WTC11 (cell line): Measurements from ENCODE around the gene AQP2. TPM values are rescaled to one million over a fixed set of nuclear protein-coding genes. Genes with fewer than 3 reads are reported as not detected.
A peak's percentile ranks its signal among the peaks of the same experiment; 100 is the strongest.

ENCODE experiments used
- ATAC-seq: fragments of 200-7000 bp; cut with Tn5 transposase; 2 replicates; pipeline ENCODE4 v1.10.0; 2021; ENCODE audit warnings: mild to moderate bottlenecking, moderate library complexity
- CTCF ChIA-PET: fragments of 300-600 bp; sonication (Branson Sonifier 250); formaldehyde crosslinking; loops from one replicate; lab custom pipeline; 2021; ENCODE audit warnings: antibody characterized with exemption; lab: Charles Lee
- POLR2A ChIA-PET: fragments of 350-600 bp; sonication (Branson Sonifier 250); formaldehyde crosslinking; loops from one replicate; lab custom pipeline; 2021; ENCODE audit warnings: antibody characterized with exemption; lab: Charles Lee
- DNase-seq: peaks from one replicate; pipeline ENCODE4 v3.0.0; 2021; ENCODE audit warnings: low spot score
- H3K27ac Mint-ChIP-seq: 2 replicates; pipeline ENCODE4 v1.8.0; 2021; ENCODE audit warnings: mixed read lengths
- H3K27me3 Mint-ChIP-seq: 2 replicates; pipeline ENCODE4 v1.8.0; 2021; ENCODE audit warnings: low read depth, mild to moderate bottlenecking, moderate library complexity, mixed read lengths
- H3K36me3 Mint-ChIP-seq: 2 replicates; pipeline ENCODE4 v1.8.0; 2021; ENCODE audit warnings: mixed read lengths
- H3K4me1 Mint-ChIP-seq: 2 replicates; pipeline ENCODE4 v1.8.0; 2022; ENCODE audit warnings: mixed read lengths
- H3K4me3 Mint-ChIP-seq: 2 replicates; pipeline ENCODE4 v1.8.0; 2021; ENCODE audit warnings: mild to moderate bottlenecking, moderate library complexity, mixed read lengths
- H3K9me3 Mint-ChIP-seq: 2 replicates; pipeline ENCODE4 v1.8.0; 2021; ENCODE audit warnings: mixed read lengths
- ARID4B ChIP-seq: sonication (generic); formaldehyde crosslinking; IDR thresholded peaks from 2 replicates; pipeline ENCODE4 v1.8.0; 2023; ENCODE audit warnings: missing genetic modification reagents, mild to moderate bottlenecking, borderline replicate concordance
- ATF1 ChIP-seq: sonication (generic); formaldehyde crosslinking; IDR thresholded peaks from 2 replicates; pipeline ENCODE4 v1.8.1; 2023; ENCODE audit warnings: mild to moderate bottlenecking, moderate library complexity, missing genetic modification reagents
- ATF6 ChIP-seq: sonication (generic); formaldehyde crosslinking; IDR thresholded peaks from 2 replicates; pipeline ENCODE4 v1.8.1; 2023; ENCODE audit warnings: mild to moderate bottlenecking, missing genetic modification reagents
- CREB1 ChIP-seq: sonication (generic); formaldehyde crosslinking; IDR thresholded peaks from 2 replicates; pipeline ENCODE4 v1.8.0; 2023; ENCODE audit warnings: mild to moderate bottlenecking, missing genetic modification reagents
- NR1H2 ChIP-seq: sonication (generic); formaldehyde crosslinking; IDR thresholded peaks from 2 replicates; pipeline ENCODE4 v1.9.0; 2021; ENCODE audit warnings: mild to moderate bottlenecking, moderate library complexity, missing genetic modification reagents
- PRRX2 ChIP-seq: fragments of 250-450 bp; sonication (Bioruptor Pico); IDR thresholded peaks from 2 replicates; pipeline ENCODE4 v1.8.0; 2021; ENCODE audit warnings: mild to moderate bottlenecking
- STAT6 ChIP-seq: sonication (generic); formaldehyde crosslinking; conservative IDR thresholded peaks from 2 replicates; pipeline ENCODE4 v1.8.1; 2023; ENCODE audit warnings: mild to moderate bottlenecking, low read depth, missing genetic modification reagents, moderate library complexity
- TCF7 ChIP-seq: sonication (generic); formaldehyde crosslinking; IDR thresholded peaks from 2 replicates; pipeline ENCODE4 v1.8.0; 2022; ENCODE audit warnings: mild to moderate bottlenecking, low read depth, missing genetic modification reagents, moderate library complexity
- TEAD4 ChIP-seq: sonication (generic); formaldehyde crosslinking; IDR thresholded peaks from 2 replicates; pipeline ENCODE4 v1.8.0; 2022; ENCODE audit warnings: mild to moderate bottlenecking, missing genetic modification reagents
- ZMAT4 ChIP-seq: fragments of 250-450 bp; sonication (Bioruptor Pico); IDR thresholded peaks from 2 replicates; pipeline ENCODE4 v1.9.0; 2021; ENCODE audit warnings: mild to moderate bottlenecking
- ZNF121 ChIP-seq: sonication (generic); formaldehyde crosslinking; IDR thresholded peaks from 2 replicates; pipeline ENCODE4 v1.8.0; 2023; ENCODE audit warnings: missing genetic modification reagents
- ZNF138 ChIP-seq: sonication (generic); formaldehyde crosslinking; conservative IDR thresholded peaks from 2 replicates; pipeline ENCODE4 v1.8.1; 2022; ENCODE audit warnings: mild to moderate bottlenecking, moderate library complexity, missing genetic modification reagents
- ZNF219 ChIP-seq: sonication (generic); formaldehyde crosslinking; IDR thresholded peaks from 2 replicates; pipeline ENCODE4 v1.8.0; 2023; ENCODE audit warnings: missing genetic modification reagents, mild to moderate bottlenecking, borderline replicate concordance
- ZNF423 ChIP-seq: fragments of 250-450 bp; sonication (Bioruptor Pico); IDR thresholded peaks from 2 replicates; pipeline ENCODE4 v2.1.2; 2022; ENCODE audit warnings: mild to moderate bottlenecking, moderate library complexity
- ZNF425 ChIP-seq: fragments of 250-450 bp; sonication (Bioruptor Pico); conservative IDR thresholded peaks from 2 replicates; pipeline ENCODE4 v1.9.0; 2021; ENCODE audit warnings: mild to moderate bottlenecking
- ZNF671 ChIP-seq: fragments of 250-450 bp; sonication (Bioruptor Pico); IDR thresholded peaks from 2 replicates; pipeline ENCODE4 v1.8.0; 2021; ENCODE audit warnings: mild to moderate bottlenecking
- total RNA-seq: library from RNA; stranded (reverse); gene quantifications from 3 replicates; pipeline ENCODE4 v1.2.3, GENCODE V29; 2021

Gene AQP2
- total RNA-seq, 1 experiment from 2014 or later: not detected

DNA sequence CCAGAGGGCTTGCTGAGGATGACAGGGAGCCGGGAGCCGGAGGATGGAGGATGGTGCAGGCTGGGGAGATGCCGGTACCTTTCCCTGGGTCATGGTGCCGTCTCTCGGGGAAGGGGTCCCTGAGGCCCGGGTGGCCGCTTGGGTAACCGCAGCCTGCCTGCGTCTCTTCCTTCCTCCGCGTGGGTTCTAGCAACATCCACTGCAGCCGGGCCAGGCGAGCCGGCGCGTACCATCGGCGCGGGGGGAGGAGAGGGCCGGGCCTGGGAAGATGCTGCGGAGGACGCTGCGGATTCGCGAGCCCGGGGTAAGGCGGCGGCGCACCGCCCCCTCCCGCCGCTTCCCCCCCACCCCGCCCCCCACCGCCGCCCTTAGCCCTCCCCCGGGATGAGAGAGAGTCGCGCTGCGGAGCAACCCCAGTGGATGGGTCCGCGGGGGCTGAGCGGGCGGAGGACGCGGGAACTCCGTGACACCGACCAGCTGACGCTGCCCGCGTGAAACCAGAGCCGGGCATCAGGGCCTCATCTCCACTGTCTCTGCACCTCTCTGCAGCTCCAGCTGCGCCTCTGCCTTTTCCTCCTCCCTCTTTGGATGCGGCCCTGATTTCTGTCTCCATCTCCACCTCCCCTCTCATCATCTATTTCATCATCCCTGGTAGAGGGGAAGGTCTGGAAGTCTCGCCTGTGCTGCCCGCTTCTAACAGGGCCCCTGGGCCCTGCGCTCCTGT is 46.7 kb upstream of the AQP2 start, which contains the start of gene FAIM2 (continued):
- no peak for TF ChIP-seq ARID4B (CRISPR knock-in tag)

DNA sequence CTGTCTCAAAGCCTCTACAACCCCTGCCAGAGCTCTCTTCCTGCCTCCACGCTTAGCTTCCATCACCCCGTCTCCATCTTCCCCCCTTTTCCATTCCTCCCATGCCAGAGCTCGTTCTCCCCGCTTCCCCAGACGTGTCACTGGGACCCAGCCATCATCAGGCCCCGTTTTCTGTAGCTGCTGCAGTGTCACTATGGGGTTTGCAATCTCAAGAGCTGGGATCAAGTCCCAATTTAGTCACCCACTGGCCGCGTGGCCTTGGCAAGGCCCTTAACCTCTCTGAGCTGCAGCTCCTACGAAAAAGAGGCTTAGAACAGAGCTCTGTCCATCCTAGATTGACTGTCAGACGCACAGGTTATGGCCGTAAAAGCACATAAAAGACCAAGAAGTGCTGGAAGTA is 45.9 kb upstream of the AQP2 start:
- ChIA-PET POLR2A (no interaction called here), CTCF (interaction anchor here (0.8 to 4.6 kb wide), 6 partner anchors 25 to 151 kb away, joined by 3 to 26 read pairs (median 4); no protein-coding TSS in a partner anchor)
- peak overlapping the region; percentile 66 for H3K4me3 Mint-ChIP-seq
- peaks cover 41% of the 10 kb centered on the region for H3K27me3 Mint-ChIP-seq
- peaks cover 15% of the 10 kb centered on the region for H3K4me1 Mint-ChIP-seq
- TF ChIP-seq PRRX2 (CRISPR knock-in tag) (no peak), ZNF219 (no peak), ZMAT4 (CRISPR knock-in tag) (no peak), TEAD4 (CRISPR knock-in tag) (no peak), ZNF671 (CRISPR knock-in tag) (no peak), STAT6 (no peak), ZNF138 (CRISPR knock-in tag) (no peak), ZNF425 (CRISPR knock-in tag) (no peak), ZNF121 (CRISPR knock-in tag) (no peak), ZNF423 (CRISPR knock-in tag) (no peak), ATF6 (CRISPR knock-in tag) (no peak), ATF1 (no peak), TCF7 (CRISPR knock-in tag) (no peak), NR1H2 (CRISPR knock-in tag) (no peak), CREB1 (CRISPR knock-in tag) (no peak)
- ATAC-seq (no peak), DNase-seq (no peak)
- no peaks in the 10 kb centered on the region for H3K9me3 Mint-ChIP-seq
- H3K36me3 Mint-ChIP-seq: no peaks in the 10 kb centered on the region
- no peak overlapping the region for H3K27ac Mint-ChIP-seq
